ENCODE measurements around the gene ALDH3A1.

DNA sequence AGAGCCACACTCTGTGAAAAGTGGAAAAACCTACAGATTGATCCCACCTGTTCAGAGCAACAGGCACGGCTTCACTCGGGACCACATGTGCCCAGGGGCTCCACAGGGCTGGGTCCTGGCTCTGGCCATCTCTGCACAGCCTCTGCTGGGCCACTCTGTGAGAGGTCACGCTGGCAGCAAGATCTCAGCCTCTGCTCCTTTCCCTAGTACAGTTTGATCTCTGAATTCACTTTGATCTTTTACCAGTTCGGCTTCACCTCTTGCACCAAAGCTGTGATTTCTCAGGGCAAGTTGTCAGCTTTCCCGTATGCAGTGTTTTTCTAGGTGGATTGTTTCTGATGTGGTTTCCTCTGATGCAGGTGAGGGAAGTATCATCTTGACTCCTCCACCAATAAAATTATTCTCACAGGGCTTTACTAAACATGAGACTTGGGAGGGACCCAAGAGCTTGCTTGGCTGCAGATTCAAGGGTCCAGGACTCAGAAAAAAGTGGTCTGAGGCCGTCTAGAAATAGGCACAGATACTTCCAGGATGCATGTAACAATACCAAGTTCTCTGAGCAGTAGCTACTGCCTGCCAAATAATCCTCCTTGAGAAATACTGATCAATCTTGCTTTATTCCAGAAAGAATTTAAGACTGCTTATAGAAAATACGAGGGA lies 24.0 kb upstream of the ALDH3A1 start:
- TF ChIP-seq POLR2AphosphoS5 (IDR thresholded peaks at IDR 0.05; ENCODE audit: borderline replicate concordance, low read depth, low read length) (no peak), FOXP2 (optimal IDR thresholded peaks at IDR 0.05; ENCODE audit: control extremely low read depth, extremely low read length, insufficient read depth) (no peak), EZH2 (IDR thresholded peaks at IDR 0.05) (no peak)
